PC-3 (cell line): Measurements from ENCODE around the gene TRPM2. TPM values are rescaled to one million over a fixed set of nuclear protein-coding genes. Genes with fewer than 3 reads are reported as not detected.

Experiments
- ATAC-seq: fragments of 200-7000 bp; cut with Tn5 transposase; 2 replicates; pipeline ENCODE4 v1.9.1; 2020; ENCODE audit warnings: mild to moderate bottlenecking, moderate library complexity
- BruUV-seq: library from RNA; stranded (reverse); fragments of 400-500 nt; replicated peaks from 2 replicates; lab custom pipeline; 2021; lab: Mats Ljungman, UMichigan
- CTCF ChIA-PET: fragments of 300-600 bp; sonication (Branson Sonifier 250); formaldehyde crosslinking; loops from one replicate; lab custom pipeline; 2022; ENCODE audit warnings: antibody characterized with exemption; lab: Charles Lee
- POLR2A ChIA-PET: fragments of 300-600 bp; sonication (Branson Sonifier 250); formaldehyde crosslinking; loops from one replicate; lab custom pipeline; 2022; ENCODE audit warnings: antibody characterized with exemption; ENCODE audit not compliant: unreplicated experiment; lab: Charles Lee
- DNase-seq: peaks from one replicate; pipeline ENCODE4 v3.0.0-alpha.2; 2015
- H2AFZ ChIP-seq: fragments of 300-600 bp; sonication (generic); 2 replicates; pipeline ENCODE4 v1.6.0; 2016; ENCODE audit warnings: antibody characterized with exemption, low read length
- H3F3A ChIP-seq: fragments of 300-600 bp; sonication (generic); one replicate; pipeline ENCODE4 v1.6.0; 2017; ENCODE audit warnings: antibody characterized with exemption, low read length, control low read depth, mild to moderate bottlenecking; ENCODE audit not compliant: unreplicated experiment
- H3K27ac ChIP-seq: fragments of 300-600 bp; sonication (generic); 2 replicates; pipeline ENCODE4 v1.5.1; 2016; ENCODE audit warnings: mild to moderate bottlenecking, low read length
- H3K27me3 ChIP-seq: fragments of 300-600 bp; sonication (generic); 2 replicates; pipeline ENCODE4 v1.6.1; 2016; ENCODE audit warnings: low read length, mixed read lengths
- H3K36me3 ChIP-seq: fragments of 300-600 bp; sonication (generic); 2 replicates; pipeline ENCODE4 v1.6.1; 2016; ENCODE audit warnings: low read depth, mixed run types, low read length, mixed read lengths
- H3K4me1 ChIP-seq: fragments of 300-600 bp; sonication (generic); 2 replicates; pipeline ENCODE4 v1.5.1; 2016; ENCODE audit warnings: low read length; ENCODE audit not compliant: insufficient read depth
- H3K4me2 ChIP-seq: fragments of 300-600 bp; sonication (generic); 2 replicates; pipeline ENCODE4 v1.6.0; 2016; ENCODE audit warnings: low read length
- H3K4me3 ChIP-seq: fragments of 300-600 bp; sonication (generic); 2 replicates; pipeline ENCODE4 v1.5.1; 2016; ENCODE audit warnings: mild to moderate bottlenecking, low read length, mixed read lengths
- H3K79me2 ChIP-seq: fragments of 300-600 bp; sonication (generic); 2 replicates; pipeline ENCODE4 v1.6.1; 2017; ENCODE audit warnings: low read length, mixed read lengths
- H3K9ac ChIP-seq: fragments of 300-600 bp; sonication (generic); 2 replicates; pipeline ENCODE4 v1.6.0; 2016; ENCODE audit warnings: mild to moderate bottlenecking, low read length
- H3K9me2 ChIP-seq: fragments of 300-600 bp; sonication (generic); replicated peaks from 2 replicates; pipeline ENCODE4 v1.6.1; 2016; ENCODE audit warnings: mixed run types, low read length, mixed read lengths
- H3K9me3 ChIP-seq: fragments of 300-600 bp; sonication (generic); 2 replicates; pipeline ENCODE4 v1.6.1; 2016; ENCODE audit warnings: low read length, mixed read lengths
- H4K20me1 ChIP-seq: fragments of 300-600 bp; sonication (generic); 2 replicates; pipeline ENCODE4 v1.6.1; 2016; ENCODE audit warnings: low read length, mixed read lengths
- EZH2 ChIP-seq: fragments of 300-600 bp; sonication (generic); IDR thresholded peaks from one replicate; pipeline ENCODE4 v1.6.1; 2017; ENCODE audit warnings: antibody characterized with exemption, mild to moderate bottlenecking, low read length; ENCODE audit not compliant: unreplicated experiment
- EZH2phosphoT487 ChIP-seq: fragments of 300-600 bp; sonication (generic); IDR thresholded peaks from 2 replicates; pipeline ENCODE4 v1.6.1; 2018; ENCODE audit warnings: mild to moderate bottlenecking, antibody characterized with exemption, low read length, borderline replicate concordance
- intact Hi-C: fragments of 100-400 bp; cut with micrococcal nuclease; formaldehyde crosslinking; loops from 2 replicates; pipeline ENCODE4 v1.9.0; 2023
- total RNA-seq: library from RNA; depleted of rRNA; stranded (reverse); fragments of >200 nt; gene quantifications from 2 replicates; pipeline ENCODE4 v1.2.3, GENCODE V29; 2014
- TF ChIP-seq, protein P1 (sequence below): fragments of 300-600 bp; sonication (generic); conservative IDR thresholded peaks from 2 replicates; pipeline ENCODE4 v1.5.1; 2017; ENCODE audit warnings: antibody characterized with exemption, low read depth, mild to moderate bottlenecking, low read length

The TRPM2 gene
- total RNA-seq, 1 experiment from 2014 or later = 50.0 TPM

DNA sequence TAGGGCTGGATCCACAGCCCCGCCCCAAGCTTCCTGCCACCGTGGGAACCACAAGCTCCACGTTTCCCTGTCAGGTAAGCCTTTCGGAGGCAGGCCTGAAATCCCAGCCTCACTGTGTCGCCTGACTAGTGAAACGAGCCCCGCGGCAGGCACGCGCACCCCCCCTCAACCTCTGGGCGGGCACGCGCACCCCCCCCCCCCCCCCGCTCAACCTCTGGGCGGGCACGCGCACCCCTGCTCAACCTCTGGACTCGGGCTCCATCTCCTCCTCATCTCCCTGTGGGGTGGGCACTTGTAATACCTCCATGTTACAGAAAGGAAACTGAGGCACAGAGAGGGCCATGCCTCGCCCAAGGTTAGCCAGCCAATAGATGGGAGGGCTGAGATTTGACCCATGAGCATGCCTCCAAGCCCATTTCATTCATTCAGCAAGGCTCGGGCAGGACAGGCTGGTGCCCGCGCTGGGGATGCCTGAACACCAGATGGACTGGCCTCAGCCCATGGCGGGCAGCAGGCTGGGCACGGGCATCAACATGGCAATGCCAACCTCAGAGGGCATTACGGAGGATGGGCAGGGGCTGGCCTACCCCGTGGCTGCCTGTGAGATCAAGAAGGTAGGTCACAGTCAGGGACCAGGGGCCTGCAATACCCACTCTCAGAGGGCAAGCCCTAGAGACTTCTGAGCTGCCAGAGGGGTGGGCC, 18.9 kb upstream of the TRPM2 start:
- H3K27me3 ChIP-seq = no peaks in the 10 kb centered on the region
- TF ChIP-seq EZH2phosphoT487 = no peak
- TF ChIP-seq, protein P1, sequence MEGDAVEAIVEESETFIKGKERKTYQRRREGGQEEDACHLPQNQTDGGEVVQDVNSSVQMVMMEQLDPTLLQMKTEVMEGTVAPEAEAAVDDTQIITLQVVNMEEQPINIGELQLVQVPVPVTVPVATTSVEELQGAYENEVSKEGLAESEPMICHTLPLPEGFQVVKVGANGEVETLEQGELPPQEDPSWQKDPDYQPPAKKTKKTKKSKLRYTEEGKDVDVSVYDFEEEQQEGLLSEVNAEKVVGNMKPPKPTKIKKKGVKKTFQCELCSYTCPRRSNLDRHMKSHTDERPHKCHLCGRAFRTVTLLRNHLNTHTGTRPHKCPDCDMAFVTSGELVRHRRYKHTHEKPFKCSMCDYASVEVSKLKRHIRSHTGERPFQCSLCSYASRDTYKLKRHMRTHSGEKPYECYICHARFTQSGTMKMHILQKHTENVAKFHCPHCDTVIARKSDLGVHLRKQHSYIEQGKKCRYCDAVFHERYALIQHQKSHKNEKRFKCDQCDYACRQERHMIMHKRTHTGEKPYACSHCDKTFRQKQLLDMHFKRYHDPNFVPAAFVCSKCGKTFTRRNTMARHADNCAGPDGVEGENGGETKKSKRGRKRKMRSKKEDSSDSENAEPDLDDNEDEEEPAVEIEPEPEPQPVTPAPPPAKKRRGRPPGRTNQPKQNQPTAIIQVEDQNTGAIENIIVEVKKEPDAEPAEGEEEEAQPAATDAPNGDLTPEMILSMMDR = no peak
- TF ChIP-seq EZH2 = no peak
- no peaks in the 10 kb centered on the region for H3K9me2 ChIP-seq
- H3K79me2 ChIP-seq = no peaks in the 10 kb centered on the region
- ChIA-PET CTCF (interaction anchor here (0.7 kb wide), 1 partner anchor 37 kb away, joined by 16 read pairs; no protein-coding TSS in a partner anchor), POLR2A (no interaction called here)
- no peak overlapping the region for H3K4me3 ChIP-seq
- ATAC-seq (no peak), DNase-seq (no peak)
- H3K36me3 ChIP-seq = no peaks in the 10 kb centered on the region; the same call in 1 of the 2 replicates
- H3K9me3 ChIP-seq = no peaks in the 10 kb centered on the region
- no peak overlapping the region for H3K27ac ChIP-seq
- no TSS peak for BruUV-seq
- H3K9ac ChIP-seq = no peak overlapping the region
- H2AFZ ChIP-seq = no peak overlapping the region
- H3F3A ChIP-seq = peaks cover 1% of the 10 kb centered on the region
- H3K4me1 ChIP-seq = peaks cover 7% of the 10 kb centered on the region; the same call in 1 of the 2 replicates
- intact Hi-C loops = loop anchor here (5.0 to 10.0 kb wide), 2 partner anchors 93 to 120 kb away; partner anchors contain the start of gene LRRC3
- no peak overlapping the region for H3K4me2 ChIP-seq
- H4K20me1 ChIP-seq = no peaks in the 10 kb centered on the region

- Histone ChIP-seq H3K27me3 (no peaks in the 10 kb centered on the region), H3K4me3 (no peak overlapping the region), H3K9ac (no peak overlapping the region), H4K20me1 (no peaks in the 10 kb centered on the region), H2AFZ (no peak overlapping the region), H3K27ac (no peak overlapping the region), H3K4me2 (no peak overlapping the region), H3K36me3 (no peaks in the 10 kb centered on the region; the same call in 1 of the 2 replicates), H3F3A (peaks cover 5% of the 10 kb centered on the region), H3K4me1 (peaks cover 13% of the 10 kb centered on the region), H3K79me2 (no peaks in the 10 kb centered on the region), H3K9me2 (no peaks in the 10 kb centered on the region), H3K9me3 (no peaks in the 10 kb centered on the region)
- no peak for DNase-seq
- ChIA-PET POLR2A (no interaction called here), CTCF (no interaction called here)
- intact Hi-C loops = loop anchor here (5.0 to 10.0 kb wide), 2 partner anchors 92 to 119 kb away; partner anchors contain the start of gene LRRC3
- ATAC-seq = no peak
- TF ChIP-seq EZH2phosphoT487 (no peak), EZH2 (no peak)
- TF ChIP-seq, protein P1 = no peak
- BruUV-seq = no TSS peak
Measured at GRCh38 chr21:44335266-44336059, 18.0 kb upstream of the TRPM2 start.
